NCI-H2171 treated with DMSO at 0.1 percent for 48 hours (cell line): ENCODE measurements around the gene PDE1C.

ENCODE experiments used
- DNase-seq: peaks from one replicate; lab custom pipeline; 2025; lab: John Stamatoyannopoulos, UW

The PDE1C gene

GRCh38 chr7:32074787-32075585 is 4.8 kb upstream of the PDE1C start:
- DNase-seq = no peak

- DNase-seq = no peak
These were observed 3.3 kb upstream of the PDE1C start for GRCh38 chr7:32073533-32073932.

GRCh38 chr7:32072397-32072796 is 2.2 kb upstream of the PDE1C start:
- no peak for DNase-seq

- no peak for DNase-seq
These were observed 1.4 kb upstream of the PDE1C start for GRCh38 chr7:32071466-32072091.

- DNase-seq = no peak
These were observed 179 bp downstream of the PDE1C start for GRCh38 chr7:32070051-32070405.

- DNase-seq = no peak
These were observed 1.0 kb downstream of the PDE1C start for GRCh38 chr7:32069116-32069650.

- no peak for DNase-seq
These were observed 1.7 kb downstream of the PDE1C start for GRCh38 chr7:32068411-32069101.

- no peak for DNase-seq
These were observed 3.8 kb downstream of the PDE1C start for GRCh38 chr7:32066441-32066840.

- DNase-seq = no peak
These were observed 6.6 kb downstream of the PDE1C start for GRCh38 chr7:32063614-32064013.

GRCh38 chr7:32062150-32062549 is 8.1 kb downstream of the PDE1C start:
- peak; percentile 12 for DNase-seq

- DNase-seq = no peak
These were observed 8.9 kb downstream of the PDE1C start for GRCh38 chr7:32061346-32061745.

GRCh38 chr7:32059289-32060011 is 10.8 kb downstream of the PDE1C start:
- no peak for DNase-seq

- peak; percentile 6 for DNase-seq
These were observed 12.2 kb downstream of the PDE1C start for GRCh38 chr7:32058002-32058401.

- DNase-seq = no peak
These were observed 13.4 kb downstream of the PDE1C start for GRCh38 chr7:32056767-32057166.

- DNase-seq = no peak
These were observed 17.0 kb downstream of the PDE1C start for GRCh38 chr7:32053204-32053603.

GRCh38 chr7:32051128-32051527 is 19.1 kb downstream of the PDE1C start:
- no peak for DNase-seq

GRCh38 chr7:32049599-32049998 is 20.6 kb downstream of the PDE1C start:
- DNase-seq = no peak

GRCh38 chr7:32048970-32049491 is 21.2 kb downstream of the PDE1C start:
- peak; percentile 75 for DNase-seq

GRCh38 chr7:32047801-32048200 is 22.4 kb downstream of the PDE1C start:
- no peak for DNase-seq

- no peak for DNase-seq
These were observed 23.1 kb downstream of the PDE1C start for GRCh38 chr7:32047075-32047474.

GRCh38 chr7:32045228-32045627 is 25.0 kb downstream of the PDE1C start:
- DNase-seq = no peak

- DNase-seq = no peak
These were observed 25.5 kb downstream of the PDE1C start for GRCh38 chr7:32044739-32045138.
